Activated naive CD4-positive, alpha-beta T cell treated with anti-CD3 and anti-CD28 coated beads, Interleukin-2, amount 10 ng/mL, durations not matched to agents 5 hours and 36 hours (primary cell): Measurements from ENCODE around the gene CTCFL. TPM values are rescaled to one million over a fixed set of nuclear protein-coding genes. Genes with fewer than 3 reads are reported as not detected.

Source experiments
- total RNA-seq, 2 experiments: library from RNA; stranded (reverse); gene quantifications; one replicate each; pipeline ENCODE4 v1.2.3, GENCODE V29; 2021

CTCFL gene, protein sequence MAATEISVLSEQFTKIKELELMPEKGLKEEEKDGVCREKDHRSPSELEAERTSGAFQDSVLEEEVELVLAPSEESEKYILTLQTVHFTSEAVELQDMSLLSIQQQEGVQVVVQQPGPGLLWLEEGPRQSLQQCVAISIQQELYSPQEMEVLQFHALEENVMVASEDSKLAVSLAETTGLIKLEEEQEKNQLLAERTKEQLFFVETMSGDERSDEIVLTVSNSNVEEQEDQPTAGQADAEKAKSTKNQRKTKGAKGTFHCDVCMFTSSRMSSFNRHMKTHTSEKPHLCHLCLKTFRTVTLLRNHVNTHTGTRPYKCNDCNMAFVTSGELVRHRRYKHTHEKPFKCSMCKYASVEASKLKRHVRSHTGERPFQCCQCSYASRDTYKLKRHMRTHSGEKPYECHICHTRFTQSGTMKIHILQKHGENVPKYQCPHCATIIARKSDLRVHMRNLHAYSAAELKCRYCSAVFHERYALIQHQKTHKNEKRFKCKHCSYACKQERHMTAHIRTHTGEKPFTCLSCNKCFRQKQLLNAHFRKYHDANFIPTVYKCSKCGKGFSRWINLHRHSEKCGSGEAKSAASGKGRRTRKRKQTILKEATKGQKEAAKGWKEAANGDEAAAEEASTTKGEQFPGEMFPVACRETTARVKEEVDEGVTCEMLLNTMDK
- not detected for total RNA-seq

DNA sequence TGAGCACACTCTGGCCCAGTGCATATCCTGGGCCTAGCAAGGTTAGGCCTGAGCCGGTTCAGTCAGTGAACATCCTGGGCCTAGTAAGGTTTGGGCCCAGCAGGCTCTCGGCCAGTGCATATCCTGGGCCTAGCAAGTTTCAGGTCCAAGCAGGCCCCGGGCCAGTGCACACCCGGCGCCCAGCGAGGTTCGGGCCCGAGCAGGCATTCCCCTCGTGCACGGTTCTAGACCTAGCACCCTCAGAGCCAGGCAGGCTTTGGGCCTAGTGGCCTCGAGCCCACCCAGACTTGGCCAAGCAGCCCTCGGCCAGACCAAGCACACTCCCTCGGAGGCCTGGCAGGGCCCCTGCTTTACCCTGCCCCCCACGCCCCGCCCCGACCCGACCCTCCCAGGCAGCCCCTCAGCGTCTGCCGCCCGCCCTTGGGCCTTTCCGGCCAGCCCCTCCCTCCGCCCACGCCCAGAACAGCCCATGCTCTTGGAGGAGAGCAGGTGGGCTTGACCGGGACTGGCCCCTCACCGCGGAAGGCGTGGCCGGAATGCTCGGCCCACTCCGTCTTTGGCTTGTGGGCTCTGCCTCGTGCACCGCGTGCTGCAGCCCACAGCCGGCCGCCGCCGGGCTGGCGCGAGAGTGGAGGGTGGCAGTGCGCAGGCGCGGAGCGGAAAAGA is at the start of gene CTCFL:
Gene CTCFL, minus strand, starts transcription at position 630 of the 666 bp plus-strand sequence. CDS start 935 bp downstream, outside the sequence.

DNA sequence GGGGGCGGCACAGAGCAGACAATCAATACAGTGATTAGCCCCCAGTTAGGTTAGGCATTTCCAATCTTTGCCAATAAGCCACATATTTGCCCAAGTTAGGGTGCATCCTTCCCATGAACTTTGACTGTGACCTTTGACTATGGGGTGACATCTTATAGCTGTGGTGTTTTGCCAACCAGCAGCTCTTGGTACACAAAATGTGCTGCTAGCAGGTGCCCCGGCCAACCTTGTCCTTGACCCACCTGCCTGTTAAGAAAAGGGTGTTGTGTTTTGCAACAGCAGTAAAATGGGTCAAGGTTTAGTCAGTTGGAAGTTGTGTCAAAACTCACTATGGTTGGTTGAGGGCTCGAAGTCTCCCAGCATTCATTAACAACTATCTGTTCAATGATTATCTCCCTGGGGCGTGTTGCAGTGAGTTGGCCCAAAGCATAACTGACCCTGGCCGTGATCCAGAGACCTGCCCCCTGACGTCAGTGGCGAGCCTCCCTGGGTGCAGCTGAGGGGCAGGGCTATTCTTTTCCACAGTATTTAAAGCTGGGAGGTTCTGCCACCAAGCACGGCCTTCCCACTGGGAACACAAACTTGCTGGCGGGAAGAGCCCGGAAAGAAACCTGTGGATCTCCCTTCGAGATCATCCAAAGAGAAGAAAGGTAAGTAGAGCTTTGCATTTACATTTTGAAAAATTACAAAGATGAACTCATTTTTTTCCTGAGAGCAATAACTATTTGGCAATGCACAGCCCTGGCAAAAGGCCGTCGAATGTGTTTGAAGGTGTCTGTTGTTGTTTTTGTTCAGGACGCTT is 35.8 kb upstream of the CTCFL start, which contains the start of gene PCK1:
Gene PCK1, plus strand, starts transcription at position 557 of the 802 bp plus-strand sequence. CDS start 302 bp downstream, outside the sequence.

Other genes with a start within 250 kb of the CTCFL start
- not detected for gene SPO11, start 195.3 kb downstream of the CTCFL start, total RNA-seq
- 10 to 100 TPM; 31.1 to 31.9 TPM for gene RAE1, start 173.9 kb downstream of the CTCFL start, total RNA-seq
- gene RBM38, start 133.7 kb downstream of the CTCFL start, total RNA-seq: 100 to 1,000 TPM; 133 TPM
- gene PCK1, start 36.0 kb upstream of the CTCFL start, total RNA-seq: not detected
- gene ZBP1, start 95.3 kb upstream of the CTCFL start, total RNA-seq: 10 to 100 TPM; 10.9 to 11.7 TPM
- gene PMEPA1, start 184.9 kb upstream of the CTCFL start, total RNA-seq: 1 to 10 TPM in 1 of 2 experiments, under 1 TPM in 1; 0.91 to 1.1 TPM